Skin of body (tissue), 2 donors: ENCODE measurements around the gene LRMDA. TPM values are rescaled to one million over a fixed set of nuclear protein-coding genes. Genes with fewer than 3 reads are reported as not detected.

Experiments used
- DNase-seq: peaks from one replicate; lab custom pipeline; 2025; lab: John Stamatoyannopoulos, UW
- total RNA-seq: library from RNA; depleted of rRNA; stranded (reverse); fragments of >200 nt; gene quantifications from one replicate; pipeline ENCODE4 v1.2.3, GENCODE V29; 2014

Gene LRMDA
- total RNA-seq, 1 donor from 2014 or later: 12.7 TPM

- DNase-seq: peak; percentile 90
Observed at GRCh38 chr10:75977139-75977538, 545.7 kb downstream of the LRMDA start.

- no peak for DNase-seq
Observed at GRCh38 chr10:75978213-75978612, 546.8 kb downstream of the LRMDA start.

GRCh38 chr10:75980419-75981002 lies 549.1 kb downstream of the LRMDA start:
- no peak for DNase-seq

GRCh38 chr10:75982611-75983369 lies 551.4 kb downstream of the LRMDA start:
- peak; percentile 92 for DNase-seq

GRCh38 chr10:75984067-75984466 lies 552.6 kb downstream of the LRMDA start:
- DNase-seq: no peak

- DNase-seq: peak; percentile 8
Observed at GRCh38 chr10:75987616-75988015, 556.2 kb downstream of the LRMDA start.

GRCh38 chr10:75994357-75995040 lies 563.1 kb downstream of the LRMDA start:
- peak; percentile 27 for DNase-seq

GRCh38 chr10:75995041-75995430 lies 563.6 kb downstream of the LRMDA start:
- DNase-seq: no peak

- DNase-seq: no peak
Observed at GRCh38 chr10:75995720-75996119, 564.3 kb downstream of the LRMDA start.

GRCh38 chr10:75999001-75999400 lies 567.6 kb downstream of the LRMDA start:
- no peak for DNase-seq

GRCh38 chr10:75999515-76000209 lies 568.2 kb downstream of the LRMDA start:
- no peak for DNase-seq

GRCh38 chr10:76000550-76000949 lies 569.1 kb downstream of the LRMDA start:
- no peak for DNase-seq

GRCh38 chr10:76001019-76001418 lies 569.6 kb downstream of the LRMDA start:
- DNase-seq: no peak

- no peak for DNase-seq
Observed at GRCh38 chr10:76001461-76001860, 570.0 kb downstream of the LRMDA start.

GRCh38 chr10:76002262-76002854 lies 570.9 kb downstream of the LRMDA start:
- no peak for DNase-seq

GRCh38 chr10:76007667-76008181 lies 576.3 kb downstream of the LRMDA start:
- DNase-seq: no peak

GRCh38 chr10:76009531-76009930 lies 578.1 kb downstream of the LRMDA start:
- no peak for DNase-seq

GRCh38 chr10:76010703-76011102 lies 579.3 kb downstream of the LRMDA start:
- DNase-seq: no peak

GRCh38 chr10:76012716-76013327 lies 581.4 kb downstream of the LRMDA start:
- no peak for DNase-seq

- DNase-seq: no peak
Observed at GRCh38 chr10:76015245-76015644, 583.8 kb downstream of the LRMDA start.
